ENCODE results near the gene ATG9B.

GRCh38 chr7:151019130-151019447, 5.2 kb downstream of the ATG9B start:
- TF ChIP-seq CTCF (conservative IDR thresholded peaks at IDR 0.05; ENCODE audit: low read depth, low read length) (no peak), EZH2phosphoT487 (IDR thresholded peaks at IDR 0.05; ENCODE audit: borderline replicate concordance, low read length) (no peak)
